ENCODE results near the gene MSLN.

MSLN gene

DNA sequence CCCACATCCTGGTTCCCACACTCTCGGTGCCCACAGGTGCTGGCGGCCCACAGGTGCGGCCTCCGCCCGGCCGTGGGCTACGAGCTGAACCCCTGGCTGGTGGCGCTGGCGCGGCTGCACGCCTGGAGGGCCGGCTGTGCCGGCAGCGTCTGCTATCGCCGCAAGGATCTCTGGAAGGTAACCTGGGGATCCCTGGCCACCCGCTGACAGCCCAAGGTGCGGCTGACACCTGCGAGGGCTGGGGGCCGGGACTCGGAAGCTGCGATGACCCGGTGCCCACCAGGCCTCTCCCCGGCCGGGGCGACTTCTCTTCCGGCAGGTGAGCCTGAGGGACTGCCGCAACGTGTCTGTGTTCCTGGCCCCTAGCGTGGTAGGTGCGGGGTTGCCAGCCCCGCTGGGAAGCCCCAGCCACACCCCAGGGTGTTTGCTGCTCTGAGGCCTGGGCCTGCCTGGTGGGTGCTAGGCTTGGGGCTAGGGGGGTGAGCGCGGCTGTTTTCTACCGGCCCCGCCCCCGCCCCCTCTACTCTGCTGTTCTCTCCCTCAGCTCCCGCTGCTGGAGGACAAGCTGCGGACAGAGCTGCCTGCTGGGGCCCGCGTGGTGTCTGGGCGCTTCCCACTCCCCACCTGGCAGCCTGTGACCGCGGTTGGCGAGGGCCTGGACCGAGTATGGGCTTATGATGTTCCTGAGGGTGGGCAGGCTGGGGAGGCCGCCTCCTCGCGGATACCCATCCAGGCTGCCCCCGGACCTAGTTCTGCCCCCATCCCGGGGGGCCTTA lies 38.6 kb upstream of the MSLN start:
- in situ Hi-C loops (cut with MboI; ENCODE audit: low sequenced_read_pairs), result loop anchor here (25.0 kb wide), 1 partner anchor 340 kb away; the partner anchor contains the start of gene SSTR5

DNA sequence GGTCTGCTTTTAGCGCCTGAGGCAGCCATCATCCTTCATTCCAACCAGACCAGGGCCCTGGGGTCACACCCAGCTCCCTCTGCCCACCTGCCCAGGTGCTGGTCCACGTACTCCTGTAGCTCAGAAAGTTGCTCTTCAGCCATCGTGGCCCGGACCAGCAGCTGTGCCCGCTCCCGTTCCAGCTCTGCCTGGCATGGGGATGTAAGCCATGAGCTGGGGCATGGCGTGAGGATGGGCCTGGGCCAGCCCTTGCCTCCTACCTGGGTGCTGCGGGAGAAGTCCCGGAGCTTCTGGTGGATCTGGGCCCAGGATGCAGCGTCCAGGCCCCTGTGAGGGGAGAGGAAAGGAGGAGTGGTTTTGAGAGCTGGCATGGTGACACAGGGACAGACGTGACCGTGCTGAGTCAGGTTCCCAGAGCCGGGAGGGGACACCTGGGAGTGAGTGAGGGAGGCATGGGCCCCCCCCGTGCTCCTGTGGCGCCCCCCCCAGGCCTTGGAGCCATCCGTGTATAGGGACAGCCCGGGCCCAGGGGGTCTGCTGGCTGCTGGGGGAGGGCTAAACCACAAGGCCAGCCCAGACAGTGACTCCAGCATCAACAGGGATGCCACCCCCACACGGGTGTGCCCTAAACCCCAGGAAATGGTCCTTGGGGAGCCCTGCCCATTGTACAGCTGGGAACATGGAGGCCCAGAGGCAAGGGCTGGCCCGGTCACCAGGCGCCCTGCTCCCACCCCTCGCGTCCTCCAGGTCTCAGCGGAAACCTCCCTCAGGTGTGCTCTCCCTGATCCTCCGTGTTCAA lies 37.5 kb upstream of the MSLN start:
- in situ Hi-C loops (cut with MboI; ENCODE audit: low sequenced_read_pairs), result loop anchor here (25.0 kb wide), 1 partner anchor 339 kb away; the partner anchor contains the start of gene SSTR5

- in situ Hi-C loops (cut with MboI; ENCODE audit: low sequenced_read_pairs), result loop anchor here (25.0 kb wide), 1 partner anchor 339 kb away; the partner anchor contains the start of gene SSTR5
These were observed 36.8 kb upstream of the MSLN start for GRCh38 chr16:723695-724094.

- in situ Hi-C loops (cut with MboI; ENCODE audit: low sequenced_read_pairs), result loop anchor here (25.0 kb wide), 1 partner anchor 338 kb away; the partner anchor contains the start of gene SSTR5
These were observed 36.1 kb upstream of the MSLN start for GRCh38 chr16:724188-725040.

DNA sequence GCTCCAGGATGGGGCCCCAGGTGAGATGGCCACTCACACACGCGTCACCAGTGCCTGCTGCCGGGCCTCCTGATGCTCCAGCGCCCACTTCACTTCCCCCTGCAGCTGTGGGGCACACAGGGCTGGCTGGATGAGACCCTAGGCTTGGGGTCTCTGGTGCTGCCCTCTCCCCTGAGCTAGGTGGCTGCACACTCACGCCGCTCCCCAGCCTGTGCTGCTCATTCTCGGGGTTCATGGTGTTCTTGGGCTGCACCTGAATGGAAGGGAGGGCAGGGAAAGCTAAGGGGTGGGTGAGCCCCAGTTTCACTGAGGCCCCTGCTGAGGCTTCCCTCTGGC lies 35.5 kb upstream of the MSLN start:
- in situ Hi-C loops (cut with MboI; ENCODE audit: low sequenced_read_pairs), result no loop called here

DNA sequence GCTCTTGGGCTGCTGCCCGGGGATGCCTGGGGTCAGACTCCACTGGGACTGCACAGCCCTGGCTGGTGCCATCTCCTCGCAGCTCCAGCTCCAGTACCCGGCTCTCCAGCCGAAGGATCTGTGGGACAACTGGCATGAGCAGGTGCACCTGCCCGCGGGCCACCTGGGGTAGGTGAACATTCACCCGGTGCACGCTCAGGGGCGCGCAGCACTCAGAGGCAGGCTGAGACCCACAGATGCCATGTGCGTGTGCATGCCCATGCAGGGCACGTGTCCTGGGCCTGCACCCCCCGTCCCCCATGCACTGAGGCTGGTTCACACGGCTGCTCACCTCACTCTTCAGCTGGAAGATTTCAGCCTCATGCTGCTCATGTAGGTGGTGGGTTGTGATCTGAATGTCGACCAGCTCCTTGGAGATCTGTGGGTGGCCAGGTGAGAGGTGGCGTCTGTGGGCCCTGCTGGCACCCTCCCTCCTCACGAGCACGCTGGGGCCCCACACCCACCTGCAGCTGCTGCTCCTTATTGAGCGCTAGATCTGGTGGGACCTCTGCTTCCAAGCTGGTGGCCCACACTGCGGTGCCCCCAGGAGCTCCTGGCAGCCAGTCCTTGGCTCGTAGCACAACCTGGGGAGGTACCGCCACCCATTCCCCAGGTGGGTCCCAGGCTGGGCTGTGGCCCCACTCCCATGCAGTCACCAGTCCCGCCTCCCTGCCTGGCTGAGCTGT lies 34.9 kb upstream of the MSLN start:
- in situ Hi-C loops (cut with MboI; ENCODE audit: low sequenced_read_pairs), result no loop called here

- in situ Hi-C loops (cut with MboI; ENCODE audit: low sequenced_read_pairs), result no loop called here
These were observed 34.4 kb upstream of the MSLN start for GRCh38 chr16:726188-726437.

DNA sequence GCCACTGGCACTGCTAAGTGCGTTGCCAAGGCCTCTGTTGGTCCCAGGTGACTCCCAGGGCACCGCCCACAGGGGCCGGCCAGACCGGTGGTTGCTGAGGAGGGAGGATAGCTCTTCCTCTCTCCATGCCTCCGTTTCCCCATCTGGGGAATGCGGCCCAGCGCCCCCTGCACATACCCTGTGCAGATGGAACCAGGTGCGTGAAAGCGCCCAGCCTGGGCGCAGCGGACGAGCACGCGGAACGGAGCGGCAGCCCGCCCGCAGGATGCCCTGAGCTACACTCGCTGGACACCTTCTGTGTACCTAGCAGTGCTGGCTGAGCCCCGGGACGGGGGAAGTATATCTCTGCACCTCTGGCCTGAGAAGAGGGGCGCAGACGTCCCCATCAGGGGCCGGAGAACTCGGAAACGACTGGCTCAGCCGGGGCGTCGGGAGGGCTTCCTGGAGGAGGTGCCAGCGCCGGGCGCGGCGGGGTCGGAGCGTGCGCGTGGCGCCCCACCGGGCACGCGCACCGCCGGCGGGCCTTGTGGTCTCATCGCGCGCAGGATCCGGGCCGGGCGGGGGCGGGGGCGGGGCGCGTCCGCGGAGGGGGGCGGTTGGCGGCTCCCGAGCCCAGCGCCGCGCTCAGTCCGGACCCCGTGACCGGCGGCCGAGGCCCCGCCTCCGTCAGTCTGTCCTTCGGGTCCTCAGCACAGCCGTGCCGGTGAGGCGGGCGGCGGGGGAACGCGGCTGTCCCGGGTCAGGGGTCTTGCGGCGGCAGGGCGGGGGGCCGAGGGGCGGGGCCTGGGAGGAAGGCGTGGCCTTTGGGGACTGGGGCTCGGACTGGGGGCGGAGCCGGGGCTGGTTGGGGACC lies 33.9 kb upstream of the MSLN start, which contains the start of the genes CCDC78 and HAGHL:
CCDC78 (minus strand) TSS at position 6 of the 853 bp plus-strand sequence. CDS start 76 bp downstream, outside the sequence.
HAGHL (plus strand) TSS at position 669 of the 853 bp plus-strand sequence. CDS start 404 bp downstream, outside the sequence.
- in situ Hi-C loops (cut with MboI; ENCODE audit: low sequenced_read_pairs), result no loop called here

GRCh38 chr16:727291-727977 lies 33.1 kb upstream of the MSLN start:
- in situ Hi-C loops (cut with MboI; ENCODE audit: low sequenced_read_pairs), result no loop called here

- in situ Hi-C loops (cut with MboI; ENCODE audit: low sequenced_read_pairs), result no loop called here
These were observed 32.2 kb upstream of the MSLN start for GRCh38 chr16:728131-728889.

- in situ Hi-C loops (cut with MboI; ENCODE audit: low sequenced_read_pairs), result no loop called here
These were observed 31.4 kb upstream of the MSLN start for GRCh38 chr16:728890-729744.

DNA sequence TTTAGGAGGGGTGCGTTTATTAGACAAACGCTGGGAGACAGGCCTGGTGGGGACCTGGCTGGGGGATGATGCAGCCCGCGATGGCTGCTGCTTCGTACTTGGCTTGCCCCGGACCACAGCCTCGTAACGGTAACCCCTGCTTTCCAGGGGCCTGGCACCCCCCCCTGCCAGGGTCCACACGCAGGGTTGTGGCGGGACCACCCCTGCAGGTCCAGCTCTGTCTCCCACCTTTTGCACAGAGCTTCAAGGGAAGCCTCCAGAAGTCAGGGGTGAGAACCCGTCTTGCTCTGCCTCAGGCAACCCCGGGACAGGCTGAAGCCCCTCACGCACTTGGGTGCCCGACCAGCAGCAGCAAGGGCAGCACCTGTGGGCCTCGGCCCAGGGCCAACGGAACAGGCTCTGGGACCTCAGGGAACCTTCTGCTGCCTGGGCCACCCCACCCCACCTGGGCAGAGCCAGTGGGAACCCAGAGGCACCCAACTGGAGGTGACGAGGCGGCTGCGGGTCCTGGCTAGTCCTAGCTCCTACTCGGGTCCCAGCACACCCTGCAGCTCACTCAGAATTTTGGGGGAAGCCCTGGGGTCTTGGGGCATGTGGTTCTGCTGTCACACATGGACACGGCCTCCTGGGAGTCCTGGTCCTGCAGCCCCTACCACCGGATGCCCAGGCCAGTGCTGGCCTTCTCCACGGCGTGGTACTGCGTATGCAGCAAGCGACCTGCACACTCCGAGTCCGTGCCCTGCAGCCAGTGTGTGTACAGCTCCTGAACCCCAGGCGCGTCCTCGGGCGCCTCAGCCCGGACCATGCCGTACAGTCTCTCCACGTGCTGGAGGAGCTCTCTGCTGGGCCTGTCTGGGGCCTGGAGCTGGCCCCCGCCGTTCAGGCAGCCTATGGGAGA lies 30.5 kb upstream of the MSLN start:
- in situ Hi-C loops (cut with MboI; ENCODE audit: low sequenced_read_pairs), result no loop called here

DNA sequence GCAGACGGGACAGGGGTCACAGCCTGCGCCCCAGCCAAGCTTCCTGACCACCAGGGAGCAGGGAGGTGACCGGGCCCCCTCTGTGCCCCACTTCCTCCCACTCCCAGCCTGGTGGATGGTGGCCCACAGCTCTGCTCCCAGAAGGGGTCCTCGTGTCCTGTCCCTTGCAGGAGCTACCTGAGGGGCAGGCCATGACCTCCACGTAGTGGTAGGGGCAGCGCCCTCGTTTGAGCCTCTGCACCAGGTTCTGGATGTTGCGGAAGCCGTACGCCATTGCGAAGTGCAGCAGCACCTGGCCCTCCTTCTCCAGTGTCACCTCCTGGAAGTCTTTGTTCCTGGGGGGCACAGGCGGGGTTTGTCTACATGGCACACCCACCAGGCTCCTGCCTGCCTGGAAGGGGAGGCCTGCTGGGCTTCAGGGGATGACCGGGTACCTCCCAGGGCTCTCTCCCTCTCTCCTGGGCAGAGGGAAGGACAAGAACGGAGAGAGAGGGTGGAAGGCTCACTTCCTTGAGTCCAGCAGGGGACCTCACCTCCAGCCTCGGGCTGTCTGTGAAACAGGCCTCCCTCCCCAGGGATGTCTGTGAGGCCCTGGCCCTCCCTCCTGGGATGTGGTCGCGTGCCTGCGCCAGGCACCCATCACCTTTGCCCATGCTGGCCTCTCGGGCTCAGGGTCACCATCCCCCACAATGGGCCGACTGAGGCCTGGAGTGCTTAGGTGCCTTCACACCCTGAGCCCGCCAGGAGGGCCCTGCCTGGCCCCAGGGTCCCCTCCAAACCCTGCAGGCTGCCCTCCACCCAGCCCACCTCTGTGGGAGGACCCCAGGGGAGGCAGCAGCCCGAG lies 29.6 kb upstream of the MSLN start:
- in situ Hi-C loops (cut with MboI; ENCODE audit: low sequenced_read_pairs), result no loop called here

DNA sequence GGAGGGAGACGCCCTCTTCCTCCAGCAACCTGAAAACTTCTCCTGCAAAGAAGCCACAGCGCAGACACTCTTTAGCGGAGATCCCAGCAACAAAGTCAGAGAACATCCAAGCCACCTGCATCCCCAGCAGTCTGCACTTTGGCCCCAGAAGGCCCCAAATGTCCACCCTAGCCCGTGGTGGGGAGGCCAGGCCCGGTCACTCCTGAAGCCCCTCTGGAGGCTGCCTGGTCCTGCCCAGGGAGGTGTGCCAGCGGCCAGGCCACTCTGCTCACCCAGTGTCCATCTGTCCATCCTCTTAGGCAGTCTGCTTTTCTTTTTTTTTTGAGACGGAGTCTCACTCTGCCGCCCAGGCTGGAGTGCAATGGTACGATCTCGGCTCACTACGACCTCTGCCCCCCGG lies 28.2 kb upstream of the MSLN start:
- in situ Hi-C loops (cut with MboI; ENCODE audit: low sequenced_read_pairs), result no loop called here

DNA sequence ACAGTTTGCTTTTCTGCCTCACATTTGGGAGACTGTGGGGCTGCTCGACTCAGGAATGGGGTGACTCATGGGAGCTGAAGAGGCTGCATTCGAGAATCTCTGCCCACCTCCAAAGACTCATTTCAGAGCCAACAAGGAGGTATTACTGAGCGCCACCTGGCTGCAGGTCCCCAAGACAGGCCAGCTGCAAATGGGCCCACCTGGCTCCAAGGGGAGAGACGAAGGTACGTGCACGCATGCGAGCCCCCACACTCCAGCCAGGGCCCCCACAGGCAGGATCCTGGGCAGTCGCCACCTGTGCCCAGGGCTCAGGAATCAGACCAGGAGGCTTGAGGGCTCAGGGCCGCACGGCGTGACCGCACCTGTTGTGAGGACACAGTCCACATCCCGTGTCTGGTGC lies 27.6 kb upstream of the MSLN start:
- in situ Hi-C loops (cut with MboI; ENCODE audit: low sequenced_read_pairs), result no loop called here
